NCI-H1105 treated with DMSO at 0.1 percent for 48 hours (cell line): ENCODE data around the gene CRIM1.

ENCODE experiments used
- DNase-seq: peaks from one replicate; lab custom pipeline; 2025; lab: John Stamatoyannopoulos, UW

CRIM1 gene

GRCh38 chr2:36482576-36483214, 127.1 kb downstream of the CRIM1 start:
- no peak for DNase-seq

- no peak for DNase-seq
Measured at GRCh38 chr2:36483290-36483689, 127.7 kb downstream of the CRIM1 start.

DNA sequence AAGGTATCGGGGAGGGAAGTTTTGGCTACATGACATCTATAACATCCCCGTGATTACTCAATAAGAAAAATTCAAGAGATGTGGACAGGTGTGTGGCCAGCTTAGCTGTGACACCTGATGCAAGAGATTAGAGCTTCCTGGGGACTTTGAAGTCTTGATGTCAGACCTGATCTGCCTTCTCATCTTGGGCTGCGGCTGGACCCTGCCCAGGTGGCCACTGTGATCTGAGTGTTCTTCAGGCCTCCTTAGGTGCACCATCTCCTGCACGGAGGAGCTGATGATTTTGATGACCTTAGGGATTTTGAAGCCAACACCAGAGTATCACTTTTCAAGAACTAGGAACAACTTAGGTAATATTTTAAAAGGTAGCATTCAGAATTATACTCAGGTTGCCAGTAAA, 128.9 kb downstream of the CRIM1 start:
- no peak for DNase-seq

- DNase-seq, result no peak
Measured at GRCh38 chr2:36485521-36485920, 129.9 kb downstream of the CRIM1 start.

- DNase-seq, result no peak
Measured at GRCh38 chr2:36486521-36487044, 131.0 kb downstream of the CRIM1 start.

DNA sequence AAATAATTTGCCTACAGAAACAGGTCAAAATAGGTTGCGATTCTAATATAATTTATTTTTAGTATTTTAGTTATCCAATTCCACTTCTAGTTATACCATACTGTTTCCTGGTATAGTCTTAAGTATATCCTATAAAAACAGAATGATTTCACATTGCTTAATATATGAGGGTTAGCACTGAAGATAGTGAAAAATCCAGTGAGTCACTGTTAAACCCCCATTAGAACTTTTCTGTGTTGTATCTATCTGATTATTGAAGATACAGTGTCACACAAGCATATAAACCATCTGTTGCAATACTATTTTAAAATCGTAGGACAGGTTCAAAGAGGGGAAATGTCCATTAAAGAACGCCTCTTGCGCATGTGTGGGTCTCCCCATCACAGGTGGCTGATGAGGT, 132.4 kb downstream of the CRIM1 start:
- DNase-seq, result no peak

DNA sequence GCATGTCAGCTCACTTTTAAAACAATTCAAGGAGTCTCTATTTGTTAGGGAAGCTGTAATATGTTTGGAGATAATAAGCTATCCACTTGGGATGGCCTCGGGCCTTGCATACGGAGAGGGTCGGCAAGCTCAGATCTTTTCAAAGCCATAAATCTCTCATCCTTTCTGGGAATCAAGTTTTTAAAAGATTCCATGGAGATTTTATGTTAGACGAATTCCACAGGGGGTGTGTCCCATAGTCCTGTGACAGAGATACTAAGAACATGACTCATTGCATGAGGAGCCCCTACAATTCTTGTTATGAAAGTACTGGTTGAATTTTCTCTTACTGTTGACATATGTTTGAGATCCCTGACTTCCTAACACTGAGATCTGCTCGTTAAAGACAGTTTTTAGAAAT, 133.7 kb downstream of the CRIM1 start:
- DNase-seq, result no peak

DNA sequence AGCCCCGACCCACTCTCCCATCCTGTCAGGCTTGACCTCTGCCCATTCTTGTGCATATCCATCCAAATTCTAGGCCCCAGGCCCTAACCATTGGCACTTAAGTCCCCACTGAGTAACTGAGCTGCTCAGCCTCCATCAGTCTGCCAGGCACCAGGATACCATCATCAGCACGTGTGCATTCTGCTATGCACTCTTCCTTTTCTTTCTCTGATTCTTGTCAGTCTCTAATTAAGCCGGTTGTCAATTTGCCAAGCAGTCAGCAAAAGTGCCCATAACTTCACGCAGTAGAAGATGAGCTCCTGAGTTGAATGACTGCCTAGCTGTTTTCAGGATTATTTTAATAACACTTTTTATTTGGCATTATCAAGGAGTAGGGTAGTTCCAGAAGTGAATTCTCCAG, 135.2 kb downstream of the CRIM1 start:
- no peak for DNase-seq

- DNase-seq, result no peak
Measured at GRCh38 chr2:36492216-36492945, 136.8 kb downstream of the CRIM1 start.

GRCh38 chr2:36493306-36493705, 137.7 kb downstream of the CRIM1 start:
- no peak for DNase-seq

DNA sequence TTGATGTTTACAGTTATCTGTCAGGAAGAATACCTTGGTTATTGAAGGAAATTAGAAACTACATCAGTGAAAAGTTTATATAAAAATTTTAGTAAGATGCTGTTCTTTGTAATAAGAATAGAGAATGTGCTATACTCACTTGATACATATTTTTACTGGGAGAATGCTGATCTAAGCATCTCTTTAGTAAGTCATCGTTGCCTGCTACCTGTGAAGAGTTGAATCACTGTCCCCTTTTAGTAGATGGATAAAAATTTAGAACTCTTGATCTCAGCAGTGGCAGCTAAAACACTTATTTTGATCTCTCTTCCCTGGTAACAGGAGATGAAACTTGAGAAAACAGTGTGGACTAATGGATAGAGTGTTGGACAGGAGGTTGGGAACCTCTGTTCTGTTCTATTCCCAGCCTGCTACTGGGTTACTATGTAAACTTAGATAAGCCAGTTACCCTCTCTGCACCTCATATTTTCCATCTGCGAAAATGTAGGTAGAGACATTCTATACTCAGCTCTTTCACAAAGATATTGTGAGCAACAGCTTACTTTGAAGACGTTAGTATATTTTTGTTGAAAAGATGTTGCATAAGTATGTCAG, 142.1 kb downstream of the CRIM1 start:
- DNase-seq, result no peak

- no peak for DNase-seq
Measured at GRCh38 chr2:36499128-36499820, 143.7 kb downstream of the CRIM1 start.

GRCh38 chr2:36500072-36500471, 144.5 kb downstream of the CRIM1 start:
- no peak for DNase-seq

- no peak for DNase-seq
Measured at GRCh38 chr2:36502081-36502480, 146.5 kb downstream of the CRIM1 start.

DNA sequence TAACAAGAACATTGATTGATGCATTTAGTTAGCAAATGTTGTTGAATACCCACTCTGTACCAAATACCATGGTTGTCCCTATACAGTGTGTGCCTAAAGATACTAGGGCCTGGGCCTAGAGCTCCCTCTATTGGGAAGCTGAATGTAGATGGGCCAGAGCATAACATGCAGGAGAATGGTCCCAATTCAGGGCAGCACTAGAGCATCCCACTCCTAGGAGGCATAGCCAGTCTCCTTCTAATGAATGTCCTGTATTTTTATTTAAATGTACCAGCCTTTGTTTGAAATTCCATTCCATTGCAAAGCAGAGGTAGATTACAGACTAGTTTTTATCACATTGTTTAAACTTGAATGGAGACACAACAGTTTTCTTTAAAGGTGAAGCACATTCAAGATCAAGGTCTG, 151.8 kb downstream of the CRIM1 start:
- peak; percentile 13 for DNase-seq

DNA sequence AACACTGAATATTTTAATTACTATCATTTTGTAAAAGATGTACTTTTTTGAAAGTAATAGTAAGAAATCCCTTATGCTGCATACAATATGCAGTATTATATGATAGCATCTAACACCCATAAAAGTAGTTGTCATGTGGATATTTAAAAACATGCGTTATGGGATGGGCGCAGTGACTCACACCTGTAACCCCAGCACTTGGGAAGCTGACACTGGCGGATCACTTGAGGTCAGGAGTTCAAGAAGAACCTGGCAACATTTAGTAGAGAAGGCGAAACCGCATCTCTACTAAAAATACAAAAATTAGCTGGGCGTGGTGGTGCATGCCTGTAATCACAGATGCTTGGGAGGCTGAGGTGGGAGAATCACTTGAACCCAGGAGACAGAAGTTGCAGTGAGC, 153.5 kb downstream of the CRIM1 start:
- no peak for DNase-seq

DNA sequence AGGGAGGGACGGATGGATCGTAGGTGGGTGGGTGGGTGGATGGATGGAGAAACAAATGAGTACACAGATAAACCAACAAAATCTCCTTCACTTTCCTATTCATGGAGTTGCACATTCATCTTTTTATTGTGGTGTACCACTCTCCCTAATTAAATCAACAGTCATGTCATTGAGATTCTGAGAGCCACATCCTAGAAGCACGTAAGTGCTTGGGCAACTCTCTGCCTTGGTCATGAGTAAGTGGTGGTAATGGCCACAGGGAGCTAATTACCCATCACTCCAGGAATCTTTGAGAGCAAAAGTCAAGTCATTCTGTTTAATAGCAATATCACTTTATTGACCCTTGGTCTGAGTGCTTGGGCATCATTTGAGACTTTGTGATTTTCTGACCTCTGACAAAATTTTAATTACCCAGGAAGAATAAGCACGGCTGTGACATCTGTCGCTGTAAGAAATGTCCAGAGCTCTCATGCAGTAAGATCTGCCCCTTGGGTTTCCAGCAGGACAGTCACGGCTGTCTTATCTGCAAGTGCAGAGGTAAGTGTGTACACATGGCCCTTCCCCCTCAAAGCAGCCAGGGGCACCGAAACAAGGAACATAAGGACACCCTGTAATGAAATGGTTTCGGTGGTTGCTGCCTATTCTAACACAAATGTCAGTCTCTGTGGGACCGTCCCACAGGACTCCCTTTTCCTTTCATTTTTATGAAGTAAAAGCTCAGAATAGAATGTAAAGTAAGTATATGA, 156.5 kb downstream of the CRIM1 start:
- DNase-seq, result no peak

DNA sequence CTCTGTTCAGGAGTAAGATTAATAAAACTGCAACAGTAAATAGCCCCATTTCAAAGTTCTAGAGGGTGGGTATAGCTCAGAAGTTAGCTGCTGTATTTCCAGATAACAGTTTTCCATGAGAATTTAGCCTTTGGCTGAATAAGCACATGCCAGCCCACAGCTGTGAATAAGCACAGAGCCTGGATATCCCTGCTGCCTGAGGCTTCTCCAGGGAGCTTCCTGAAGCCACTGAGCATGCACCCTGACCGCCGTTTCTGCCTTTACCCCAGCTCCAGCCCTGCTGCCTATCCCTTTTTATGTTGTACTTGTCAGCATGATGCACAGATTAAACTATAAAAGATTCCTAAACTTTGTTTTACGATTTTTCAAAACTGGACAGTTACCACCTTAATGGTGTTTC, 157.1 kb downstream of the CRIM1 start:
- no peak for DNase-seq

- no peak for DNase-seq
Measured at GRCh38 chr2:36513661-36514060, 158.1 kb downstream of the CRIM1 start.

DNA sequence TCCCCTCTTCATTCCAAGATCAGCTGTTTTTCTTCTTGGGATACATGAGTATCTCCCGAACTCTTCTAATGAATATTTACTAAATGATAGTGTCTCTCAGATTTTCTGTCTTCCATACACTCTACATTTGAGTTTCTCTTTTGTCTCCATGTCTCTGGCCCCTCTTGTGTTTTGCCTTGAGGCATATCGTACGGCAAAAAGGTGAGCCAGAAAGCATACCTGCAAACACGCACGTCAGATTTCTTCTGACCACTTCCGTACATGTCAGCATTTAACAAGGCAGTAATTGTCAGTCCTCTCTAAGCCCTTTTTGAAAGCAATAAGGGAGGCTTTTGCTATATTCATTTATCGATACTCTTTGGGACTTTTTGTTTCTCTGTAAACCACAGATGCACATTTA, 160.0 kb downstream of the CRIM1 start:
- DNase-seq, result no peak

DNA sequence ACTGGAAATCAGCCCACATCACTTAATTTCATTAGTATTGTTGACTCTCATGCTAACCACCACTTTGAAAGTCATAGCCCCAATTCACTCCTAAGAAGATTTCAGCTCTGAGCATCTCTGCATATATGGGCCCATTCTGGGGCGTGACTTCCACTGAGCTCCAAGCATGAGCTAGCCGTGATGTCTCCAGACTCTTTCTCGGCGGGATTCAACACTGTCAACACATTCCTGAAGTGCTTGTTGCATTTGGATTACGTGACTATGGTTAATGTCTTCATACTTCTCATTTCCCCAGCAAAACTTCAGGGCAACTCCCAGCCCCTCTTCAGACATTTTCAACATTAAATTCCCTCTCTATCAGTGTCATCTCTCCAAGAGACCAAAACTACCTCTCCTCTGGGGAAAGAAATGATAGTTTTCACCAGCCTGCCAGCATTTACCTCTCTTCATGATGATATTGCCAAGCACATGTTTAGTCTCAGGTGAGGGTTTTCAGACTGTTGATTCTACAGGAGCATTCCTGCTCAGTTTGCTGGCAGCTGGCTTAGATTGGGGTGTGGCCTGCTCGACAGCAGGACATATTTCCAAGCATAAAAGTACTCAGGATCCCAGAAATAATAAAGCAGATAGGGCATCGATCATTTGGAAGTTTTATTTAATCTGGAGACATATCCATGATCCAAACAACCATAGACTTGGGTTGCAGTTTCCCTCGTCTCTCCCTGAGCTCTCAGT, 160.7 kb downstream of the CRIM1 start:
- no peak for DNase-seq
